Measurements from ENCODE around the gene UPP2.

Gene UPP2

DNA sequence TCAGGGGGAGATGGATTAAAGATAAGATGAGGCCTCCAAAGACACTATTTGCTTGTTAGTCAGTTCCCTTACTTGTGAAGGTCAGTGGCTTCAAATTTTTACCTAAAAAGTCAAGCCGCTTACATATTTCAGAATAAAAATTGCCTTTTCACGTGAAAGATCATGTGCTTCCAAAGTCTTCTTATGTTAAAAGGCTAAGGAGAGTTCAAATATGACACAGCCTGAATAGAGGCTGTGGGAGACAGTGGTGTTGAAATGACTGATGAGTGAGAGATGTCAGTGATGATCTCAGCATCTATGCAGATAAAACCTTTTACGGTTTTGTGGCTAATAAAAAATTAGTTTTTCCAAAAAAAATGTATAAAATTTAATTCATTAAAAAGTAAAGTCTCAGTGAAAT lies 40.5 kb downstream of the UPP2 start:
- no peak for DNase-seq (ENCODE audit: low spot score)

DNA sequence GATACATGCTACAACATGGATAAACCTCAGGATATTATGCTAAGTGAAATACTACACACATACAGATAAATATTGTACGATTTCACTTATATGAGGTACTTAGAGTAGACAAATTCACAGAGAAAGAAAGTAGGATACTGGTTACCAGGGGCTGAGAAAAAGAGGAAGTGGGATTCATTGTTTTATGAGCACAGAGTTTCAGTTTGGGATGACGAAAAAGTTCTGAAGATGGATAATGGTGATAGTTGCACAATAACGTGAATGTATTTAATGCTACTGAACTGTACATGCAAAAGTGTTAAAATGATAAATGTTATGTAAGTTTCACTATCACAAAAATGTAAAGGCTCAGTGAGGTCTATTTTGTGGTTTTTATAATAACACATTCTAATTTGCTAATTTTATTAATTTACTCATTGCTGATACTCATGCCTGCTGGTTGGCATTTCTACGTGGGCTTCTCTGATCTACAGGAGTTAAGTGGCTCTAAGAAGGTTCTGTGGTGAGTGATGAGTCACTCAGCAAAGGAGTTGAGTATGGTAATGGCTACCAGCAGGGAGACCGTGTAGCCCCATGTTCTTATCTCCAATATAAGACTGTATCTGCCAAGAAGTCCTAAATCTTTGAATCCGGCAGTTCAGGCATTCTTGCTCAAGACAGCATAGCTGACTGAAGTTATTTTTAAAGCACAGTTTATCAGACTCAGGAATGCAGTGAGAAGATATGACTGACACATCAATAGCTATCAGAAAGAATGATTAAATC lies 41.1 kb downstream of the UPP2 start:
- no peak for DNase-seq (ENCODE audit: low spot score)

GRCh38 chr2:158143703-158144360 lies 42.2 kb downstream of the UPP2 start:
- DNase-seq (ENCODE audit: low spot score) = no peak

- DNase-seq (ENCODE audit: low spot score) = no peak
Observed at GRCh38 chr2:158144914-158145625, 43.4 kb downstream of the UPP2 start.

DNA sequence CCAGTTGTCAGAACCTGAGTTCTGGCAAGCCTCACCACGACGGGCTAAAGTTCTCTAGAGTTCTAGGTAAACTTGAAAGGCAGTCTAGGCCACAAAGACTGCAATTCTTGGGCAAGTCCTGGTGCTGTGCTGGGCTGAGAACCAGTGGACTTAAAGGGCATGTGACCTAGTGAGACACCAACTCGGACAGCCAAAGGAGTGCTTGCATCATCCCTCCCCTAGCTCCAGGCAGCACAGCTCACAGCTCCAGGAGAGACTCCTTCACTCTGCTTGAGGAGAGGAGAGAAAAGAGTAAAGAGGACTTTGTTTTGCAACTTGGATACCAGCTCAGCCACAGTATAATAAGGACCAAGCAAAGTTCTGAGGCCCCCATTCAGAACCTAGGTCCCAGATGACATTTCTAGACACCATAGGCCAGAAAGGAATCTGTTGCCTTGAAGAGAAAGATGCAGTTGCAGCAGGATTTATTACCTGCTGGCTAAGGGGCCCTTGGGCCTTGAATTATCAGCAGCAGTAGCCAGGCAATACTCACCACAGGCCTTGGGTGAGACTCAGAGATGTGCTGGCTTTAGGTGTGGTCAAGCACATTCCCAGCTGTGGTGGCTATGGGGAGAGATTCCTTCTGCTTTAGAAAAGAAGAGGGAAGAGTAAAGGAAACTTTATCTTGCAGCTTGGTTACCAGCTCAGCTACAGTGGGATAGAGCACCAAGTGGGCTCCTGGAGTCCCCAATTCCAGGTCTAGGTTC lies 51.8 kb downstream of the UPP2 start:
- DNase-seq (ENCODE audit: low spot score) = no peak

GRCh38 chr2:158154596-158154995 lies 52.9 kb downstream of the UPP2 start:
- DNase-seq (ENCODE audit: low spot score) = no peak

DNA sequence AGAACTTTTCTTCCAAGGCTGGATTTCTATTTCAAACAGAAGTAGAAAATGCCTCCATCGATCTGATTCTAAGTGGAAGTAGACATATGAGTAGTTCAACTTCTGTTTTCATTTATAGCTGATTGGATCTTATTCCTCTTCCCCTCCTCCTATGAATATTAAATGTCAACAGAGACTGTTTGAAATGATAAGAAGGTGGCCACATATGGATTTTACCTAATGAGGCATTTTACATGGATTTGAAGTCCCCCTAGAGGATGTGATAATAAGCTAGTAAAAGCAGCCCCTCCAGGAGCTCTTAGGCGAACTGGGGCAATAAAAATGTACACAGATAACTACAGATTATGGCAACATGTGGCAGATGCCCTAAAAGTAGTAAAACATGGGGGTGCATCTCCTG lies 71.0 kb downstream of the UPP2 start:
- DNase-seq (ENCODE audit: low spot score) = no peak

DNA sequence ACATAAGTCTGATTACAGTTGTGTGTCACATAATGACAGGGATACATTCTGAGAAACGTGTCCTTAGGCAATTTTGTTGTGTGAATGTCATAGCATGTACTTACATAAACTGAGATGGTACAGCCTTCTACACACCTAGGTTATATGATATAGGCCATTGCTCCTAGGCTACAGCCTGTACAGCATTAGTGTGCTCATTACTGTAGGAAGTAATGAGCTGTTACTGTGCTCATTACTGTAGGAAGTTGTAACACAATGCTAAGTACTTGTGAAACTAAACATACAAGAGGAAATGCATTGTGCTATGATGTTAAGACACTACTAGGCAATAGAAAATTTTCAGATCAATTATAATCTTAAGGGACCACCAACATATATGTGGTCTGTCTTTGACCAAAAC lies 72.8 kb downstream of the UPP2 start:
- no peak for DNase-seq (ENCODE audit: low spot score)

GRCh38 chr2:158174956-158175355 lies 73.3 kb downstream of the UPP2 start:
- DNase-seq (ENCODE audit: low spot score) = no peak

DNA sequence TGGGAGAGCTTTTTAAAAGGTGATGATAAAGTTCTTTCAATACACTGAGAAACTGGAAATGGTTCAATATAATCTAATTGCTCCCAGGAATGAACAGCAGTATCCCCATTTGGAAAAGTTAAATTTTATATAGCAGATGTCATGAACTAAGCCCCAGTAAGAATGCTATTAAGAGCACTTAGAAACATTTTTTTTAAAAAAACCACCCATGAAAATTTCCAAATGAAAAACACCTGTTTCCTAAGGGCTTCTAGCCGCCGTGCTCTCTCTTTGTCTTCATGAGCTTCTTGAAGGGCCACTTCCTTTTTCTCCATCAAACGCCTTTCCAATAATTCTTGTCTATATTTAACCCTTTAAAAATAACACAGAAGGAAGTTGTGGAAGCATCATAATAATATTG lies 77.0 kb downstream of the UPP2 start:
- no peak for DNase-seq (ENCODE audit: low spot score)

- DNase-seq (ENCODE audit: low spot score) = no peak
Observed at GRCh38 chr2:158179660-158180059, 78.0 kb downstream of the UPP2 start.

GRCh38 chr2:158181171-158181570 lies 79.5 kb downstream of the UPP2 start:
- no peak for DNase-seq (ENCODE audit: low spot score)

DNA sequence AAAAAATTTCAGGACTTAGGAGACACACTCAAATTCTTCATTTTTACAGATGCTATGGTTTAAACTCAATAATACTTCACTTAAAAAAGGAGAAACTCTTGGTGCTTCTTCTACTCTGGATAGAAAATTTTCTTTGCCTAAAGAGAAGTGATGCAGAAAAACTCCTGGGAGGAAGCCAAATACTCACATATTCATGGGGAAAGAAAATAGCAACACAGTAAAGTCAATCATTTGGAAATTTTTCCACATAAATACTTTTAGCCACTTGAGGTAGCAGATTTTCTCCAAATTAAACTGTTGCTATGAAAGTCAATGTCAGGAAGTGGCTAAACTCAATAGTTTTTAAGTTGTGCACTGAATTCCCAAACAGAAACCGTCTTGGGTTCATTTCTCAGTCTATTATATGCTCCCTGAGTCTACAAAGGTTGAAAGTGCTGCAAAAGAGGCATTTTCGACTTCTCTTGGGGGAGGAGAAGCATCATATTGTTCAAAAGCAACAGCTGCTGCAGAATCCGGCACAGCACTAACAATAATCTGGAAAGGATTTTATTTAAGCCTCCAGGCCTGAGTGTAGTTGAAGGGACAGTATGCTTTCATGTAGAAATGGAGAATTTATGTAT lies 81.1 kb downstream of the UPP2 start:
- DNase-seq (ENCODE audit: low spot score) = no peak

- DNase-seq (ENCODE audit: low spot score) = no peak
Observed at GRCh38 chr2:158184001-158184400, 82.3 kb downstream of the UPP2 start.

- DNase-seq (ENCODE audit: low spot score) = no peak
Observed at GRCh38 chr2:158184556-158185343, 83.1 kb downstream of the UPP2 start.
